HEK293T (cell line): ENCODE data around the gene CDK8.

Experiments used
- BHLHE40 ChIP-seq: fragments of 450-650 bp; IDR thresholded peaks from 2 replicates; pipeline ENCODE4 v1.6.1; 2016; ENCODE audit warnings: mild to moderate bottlenecking, moderate library complexity, borderline replicate concordance
- FOXM1 ChIP-seq: fragments of 450-650 bp; IDR thresholded peaks from 2 replicates; pipeline ENCODE4 v1.6.1; 2017; ENCODE audit warnings: mild to moderate bottlenecking, borderline replicate concordance
- PKNOX1 ChIP-seq: fragments of 450-650 bp; IDR thresholded peaks from 2 replicates; pipeline ENCODE4 v1.6.1; 2016
- SUZ12 ChIP-seq: fragments of 450-650 bp; IDR thresholded peaks from 2 replicates; pipeline ENCODE4 v1.6.1; 2016; ENCODE audit warnings: mild to moderate bottlenecking
- TARDBP ChIP-seq: fragments of 450-650 bp; IDR thresholded peaks from 2 replicates; pipeline ENCODE4 v1.6.1; 2016
- ZNF384 ChIP-seq: fragments of 450-650 bp; IDR thresholded peaks from 2 replicates; pipeline ENCODE4 v1.6.1; 2016

- TF ChIP-seq PKNOX1: no peak
- TF ChIP-seq SUZ12: no peak
- no peak for TF ChIP-seq TARDBP
- no peak for TF ChIP-seq BHLHE40
- no peak for TF ChIP-seq FOXM1
- TF ChIP-seq ZNF384: no peak
Observed at GRCh38 chr13:26236296-26236695, 17.6 kb upstream of the CDK8 start.
